ENCODE data around the gene SUCO.
A peak's percentile ranks its signal among the peaks of the same experiment; 100 is the strongest.

- TF ChIP-seq CTCF (CRISPR knock-in tag; IDR thresholded peaks at IDR 0.05) (no peak), TCF7 (IDR thresholded peaks at IDR 0.05; ENCODE audit: low read depth) (no peak), PAXIP1 (CRISPR knock-in tag; conservative IDR thresholded peaks at IDR 0.05) (peak; percentile 28; the same call in 1 of the 2 replicates), EZH2 (conservative IDR thresholded peaks at IDR 0.05; ENCODE audit: low read depth, low read length) (no peak), BHLHE40 (IDR thresholded peaks at IDR 0.05; ENCODE audit: low read length) (peak; percentile 79), ATF6 (CRISPR knock-in tag; conservative IDR thresholded peaks at IDR 0.05) (no peak), ZNF672 (CRISPR knock-in tag; IDR thresholded peaks at IDR 0.05) (no peak), ZKSCAN1 (IDR thresholded peaks at IDR 0.05; ENCODE audit: low read length) (no peak), ZNF138 (CRISPR knock-in tag; IDR thresholded peaks at IDR 0.05; ENCODE audit: low read depth) (no peak), ZNF136 (CRISPR knock-in tag; IDR thresholded peaks at IDR 0.05; ENCODE audit: low read depth) (no peak)
Observed at GRCh38 chr1:172499636-172500141, 33.3 kb upstream of the SUCO start.

All from HepG2 (cell line).